DMS153 treated with DMSO at 0.1 percent for 48 hours (cell line): Measurements from ENCODE around the gene RIT1.

Source experiments
- DNase-seq: peaks from one replicate; lab custom pipeline; 2025; ENCODE audit not compliant: unreplicated experiment; lab: John Stamatoyannopoulos, UW

RIT1 gene

GRCh38 chr1:155911156-155912055 is at the start of gene RIT1:
TSS of gene RIT1 (minus strand) at chr1:155911349. CDS start at chr1:155910761, 588 bp downstream.
- peak; percentile 80 for DNase-seq

- no peak for DNase-seq
Measured at GRCh38 chr1:155960081-155960745, 49.1 kb upstream of the RIT1 start.

DNA sequence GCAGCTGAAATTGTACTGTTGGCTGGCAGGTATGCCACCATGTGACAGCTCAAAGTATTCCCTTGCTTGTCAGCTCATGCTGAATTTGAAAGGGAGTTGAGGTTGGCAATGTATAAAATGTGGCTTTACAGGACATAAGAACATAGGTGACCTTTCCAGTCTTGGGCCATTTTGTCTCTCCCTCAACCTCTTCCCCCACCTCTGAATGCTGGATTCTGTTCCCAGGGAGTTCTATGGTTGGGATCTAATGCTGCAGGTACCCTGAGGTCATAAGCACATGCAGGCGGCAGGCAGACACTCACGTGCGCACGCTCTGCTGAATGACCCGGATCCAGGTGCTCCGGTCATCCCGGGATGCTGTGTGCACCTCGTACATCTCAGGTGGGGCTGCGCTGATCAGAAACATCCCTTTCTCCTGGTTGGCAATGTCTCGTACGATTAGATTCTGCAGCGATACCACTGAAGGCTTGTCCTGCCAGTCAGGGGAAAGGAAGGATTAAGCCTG is 46.3 kb upstream of the RIT1 start:
- no peak for DNase-seq

DNA sequence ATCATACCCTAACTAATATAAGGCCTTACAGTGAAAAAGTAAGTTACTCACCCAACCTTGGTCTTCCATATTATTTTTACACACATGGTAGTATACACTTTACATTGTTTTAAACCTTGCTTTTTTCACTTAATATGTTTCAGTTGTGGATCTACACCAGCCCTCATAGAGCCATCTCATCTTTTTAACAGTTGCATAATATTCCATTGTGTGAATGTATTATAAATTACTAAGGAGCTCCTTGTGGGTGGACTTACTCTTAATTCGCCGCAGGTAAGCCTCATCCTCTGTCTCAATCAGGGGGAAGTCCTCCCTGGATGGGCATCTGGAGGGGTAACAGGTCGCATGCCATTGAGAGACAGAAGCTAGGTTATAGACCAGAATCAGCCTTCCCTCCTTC is 43.5 kb upstream of the RIT1 start:
- no peak for DNase-seq

- DNase-seq, result no peak
Measured at GRCh38 chr1:155952505-155952890, 41.3 kb upstream of the RIT1 start.

- DNase-seq, result no peak
Measured at GRCh38 chr1:155951753-155952504, 40.8 kb upstream of the RIT1 start.

GRCh38 chr1:155950829-155951228 is 39.7 kb upstream of the RIT1 start:
- no peak for DNase-seq

- no peak for DNase-seq
Measured at GRCh38 chr1:155947741-155948140, 36.6 kb upstream of the RIT1 start.

- DNase-seq, result no peak
Measured at GRCh38 chr1:155947292-155947691, 36.1 kb upstream of the RIT1 start.

GRCh38 chr1:155946633-155947219 is 35.6 kb upstream of the RIT1 start:
- DNase-seq, result no peak

DNA sequence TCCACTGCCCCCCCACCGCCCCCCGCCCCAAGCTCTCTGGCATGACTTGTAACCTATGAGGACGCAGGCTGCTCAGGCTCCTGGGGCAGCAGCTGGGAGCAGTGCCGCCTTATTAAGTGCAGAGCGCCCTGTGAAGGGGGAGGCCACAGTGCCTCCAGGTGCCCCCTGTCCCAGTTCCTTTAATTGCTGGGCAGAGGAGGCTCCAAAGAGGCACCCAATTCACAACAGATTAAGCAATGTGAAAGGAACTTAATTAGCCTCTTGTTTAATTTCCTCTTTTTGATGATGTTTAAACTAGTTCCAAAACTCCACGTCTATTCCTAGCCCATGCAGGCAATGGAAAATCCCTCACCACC is 33.3 kb upstream of the RIT1 start:
- DNase-seq, result no peak

GRCh38 chr1:155942578-155943141 is 31.5 kb upstream of the RIT1 start:
- DNase-seq, result no peak

GRCh38 chr1:155941845-155942531 is 30.8 kb upstream of the RIT1 start:
- DNase-seq, result no peak

- DNase-seq, result peak; percentile 33
Measured at GRCh38 chr1:155940993-155941844, 30.1 kb upstream of the RIT1 start, which contains the start of gene RXFP4. TSS of gene RXFP4 (plus strand) at chr1:155941638. CDS start at chr1:155941710, 72 bp downstream.

DNA sequence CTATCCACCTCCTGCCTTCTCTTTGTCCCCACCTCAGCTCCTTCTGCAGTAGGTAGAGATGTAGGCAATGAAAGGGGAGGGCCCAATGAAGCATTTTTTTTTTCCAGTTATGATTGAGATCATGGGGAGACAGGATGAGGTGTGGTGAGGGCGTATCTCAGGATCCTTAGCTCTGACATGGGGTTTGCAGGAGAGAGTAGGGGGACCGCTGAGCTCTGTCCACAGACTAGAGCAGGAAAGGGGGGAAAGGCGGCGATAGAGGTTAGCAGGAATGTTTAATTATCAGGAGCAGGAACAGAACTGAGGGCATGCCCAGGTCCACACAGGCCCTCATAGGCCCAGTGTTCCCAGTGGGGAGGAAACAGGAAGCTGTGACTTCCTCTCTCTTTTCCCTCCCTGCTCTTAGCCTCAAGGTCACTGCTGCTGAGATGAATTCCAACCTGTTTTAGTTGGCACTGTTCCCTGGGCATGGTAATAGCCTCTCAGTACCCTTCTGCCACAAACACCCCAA is 29.4 kb upstream of the RIT1 start:
- peak; percentile 93 for DNase-seq

DNA sequence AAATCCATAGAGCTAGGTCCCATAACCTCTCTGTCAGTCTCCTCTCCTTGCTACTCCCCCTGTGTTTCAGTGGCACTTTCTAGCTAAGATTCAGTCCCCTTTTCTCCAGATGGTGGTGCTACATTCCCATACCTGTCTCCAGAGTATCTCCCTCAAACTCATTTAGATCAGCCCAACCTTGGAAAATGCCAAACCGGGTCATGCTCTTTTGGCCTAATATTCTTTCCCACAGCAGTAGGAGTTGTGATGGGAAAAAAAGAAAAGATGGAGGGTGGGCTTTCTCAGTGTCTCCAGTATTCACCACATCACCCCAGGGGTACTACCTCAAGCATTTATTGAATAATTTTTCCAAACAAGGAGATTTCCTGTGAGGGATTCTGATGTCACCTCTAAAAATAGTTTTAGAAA is 27.1 kb upstream of the RIT1 start:
- peak; percentile 80 for DNase-seq

DNA sequence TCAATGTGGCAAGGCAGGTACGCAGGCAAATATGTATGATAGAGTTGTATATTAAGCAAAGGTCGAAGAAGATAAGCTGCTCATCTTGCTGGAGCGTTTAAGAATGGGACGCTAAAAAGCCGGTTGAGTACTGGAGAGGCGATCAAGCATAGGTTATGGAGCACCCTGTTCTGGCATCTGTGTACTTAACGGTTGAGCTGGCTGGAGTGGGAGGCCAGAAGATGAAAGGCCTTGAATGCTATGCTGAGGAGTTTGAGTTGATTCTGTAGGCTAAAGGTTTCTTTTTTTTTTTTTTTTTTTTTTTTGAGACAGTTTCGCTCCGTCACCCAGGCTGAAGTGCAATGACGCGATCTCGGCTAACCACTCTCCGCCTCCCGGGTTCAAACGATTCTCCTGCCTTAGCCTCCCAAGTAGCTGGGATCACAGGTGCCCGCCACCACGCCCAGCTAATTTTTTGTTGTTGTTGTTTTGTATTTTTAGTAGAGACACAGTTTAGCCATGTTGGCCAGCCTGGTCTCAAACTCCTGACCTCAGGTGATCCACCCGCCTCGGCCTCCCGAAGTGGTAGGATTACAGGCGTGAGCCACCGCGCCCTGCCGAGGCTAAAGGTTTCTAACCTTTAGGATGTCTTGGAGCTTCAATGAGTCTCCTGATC is 23.9 kb upstream of the RIT1 start:
- DNase-seq, result peak; percentile 46
